Subcutaneous adipose tissue (tissue), 4 donors: ENCODE results near the gene PRCC. TPM values are rescaled to one million over a fixed set of nuclear protein-coding genes. Genes with fewer than 3 reads are reported as not detected.

Experiments used
- CTCF ChIP-seq: fragments of 450-650 bp; IDR thresholded peaks from one replicate; pipeline ENCODE4 v1.5.1; 2016; ENCODE audit warnings: low read depth, mild to moderate bottlenecking, control low read depth, antibody characterized with exemption, moderate library complexity
- total RNA-seq, 4 donors: library from RNA; depleted of rRNA; stranded (reverse); fragments of >200 nt; gene quantifications; one replicate each; pipeline ENCODE4 v1.1.0, GENCODE V29; 2016

PRCC gene
- total RNA-seq, 4 donors from 2014 or later: 19.7 to 27.3 (median 21.3) TPM

- TF ChIP-seq CTCF: no peak
These were observed 25.8 kb upstream of the PRCC start for GRCh38 chr1:156741481-156741983.

DNA sequence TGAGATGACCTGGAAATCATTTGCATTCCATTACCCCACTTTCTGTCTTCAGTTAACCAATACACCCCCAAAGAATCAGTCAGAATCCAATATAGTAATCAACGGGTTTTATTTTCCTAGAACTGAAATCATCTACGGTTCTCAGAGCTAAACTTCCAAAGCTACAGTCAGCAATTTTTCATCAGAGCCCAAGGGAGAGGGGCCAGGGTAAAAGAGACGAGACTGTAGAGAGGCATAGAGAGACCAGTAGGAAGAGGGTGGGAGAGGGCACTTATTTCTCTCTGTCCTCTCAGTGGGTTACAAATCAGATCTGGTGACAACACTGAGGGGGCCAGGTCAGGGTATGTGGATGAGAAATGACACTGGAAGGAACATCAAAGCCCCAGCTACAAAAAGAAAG, 25.3 kb upstream of the PRCC start:
- TF ChIP-seq CTCF: no peak

- TF ChIP-seq CTCF: no peak
These were observed 24.5 kb upstream of the PRCC start for GRCh38 chr1:156742801-156743200.

GRCh38 chr1:156743367-156744302, 23.7 kb upstream of the PRCC start:
- no peak for TF ChIP-seq CTCF

DNA sequence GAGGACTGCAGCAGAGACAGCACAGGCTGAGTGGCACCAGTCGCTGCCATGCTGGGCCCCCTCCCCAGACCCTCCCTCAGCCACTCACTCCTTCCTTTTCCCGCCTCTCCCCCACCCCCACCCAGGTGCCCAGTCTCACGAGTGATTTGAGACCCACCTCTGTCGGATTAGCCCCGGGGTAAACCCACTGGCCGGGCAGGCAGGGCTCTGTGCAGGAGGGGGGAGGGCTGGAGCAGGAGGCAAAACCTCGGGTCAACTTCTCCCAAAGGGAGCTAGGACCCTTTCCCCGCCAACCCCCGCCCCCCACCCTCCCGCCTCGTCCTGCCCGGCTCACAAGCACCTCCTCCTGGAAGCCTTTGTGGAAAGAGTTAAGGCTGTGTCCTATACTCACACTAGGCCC, 23.0 kb upstream of the PRCC start:
- no peak for TF ChIP-seq CTCF

DNA sequence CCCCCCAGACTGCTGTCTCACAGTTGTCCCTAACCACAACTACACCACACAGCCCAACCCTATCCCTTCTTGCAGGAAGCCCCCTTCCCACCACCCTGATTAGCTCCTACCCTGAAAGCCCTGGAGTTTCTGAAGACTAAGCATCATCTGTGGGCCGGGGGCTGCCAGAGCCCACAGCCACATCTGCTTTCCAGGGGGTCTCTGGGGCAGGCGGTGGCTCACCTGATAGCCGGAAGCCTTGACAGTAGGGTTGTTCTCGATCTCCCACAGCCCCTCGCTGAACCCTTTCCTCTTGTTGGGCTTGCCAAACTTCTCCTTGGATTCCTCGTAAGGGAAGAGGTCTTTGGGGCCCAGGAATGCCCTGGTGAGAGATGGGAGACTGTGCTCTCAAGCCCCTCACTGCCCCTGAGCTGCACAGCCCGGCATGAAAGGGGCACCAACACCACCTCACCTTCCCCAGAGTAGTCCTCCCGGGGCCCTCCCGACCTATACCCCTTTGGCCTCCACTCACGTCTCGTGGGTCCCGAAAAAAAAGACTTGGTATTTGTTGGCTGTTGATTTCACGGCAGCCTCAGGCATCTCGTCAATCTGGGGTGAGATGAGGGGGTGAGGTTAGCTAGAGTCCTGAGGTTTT, 22.4 kb upstream of the PRCC start:
- no peak for TF ChIP-seq CTCF

DNA sequence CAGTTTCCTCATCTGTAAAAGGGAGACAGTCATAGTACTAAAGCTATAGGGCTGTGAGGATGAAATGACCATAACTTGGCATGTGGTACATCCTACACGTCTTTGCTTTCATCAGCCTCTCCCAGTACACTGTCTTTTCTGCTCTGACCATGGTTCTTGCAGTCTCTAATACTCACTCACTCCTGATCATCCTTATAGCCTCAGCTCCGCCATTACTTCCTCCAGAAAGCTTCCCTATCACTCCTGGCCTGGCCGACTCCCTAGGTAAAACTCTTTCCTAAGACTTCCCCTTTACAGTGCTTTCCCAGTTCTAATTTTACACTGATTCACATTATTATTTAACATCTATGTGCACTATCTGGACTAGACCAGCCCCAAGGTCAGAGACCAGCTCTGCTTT, 21.5 kb upstream of the PRCC start:
- no peak for TF ChIP-seq CTCF
